Erythroblast (primary cell): ENCODE measurements around the gene FILIP1L.

ENCODE experiments used
- GATA1 ChIP-seq: IDR thresholded peaks from 2 replicates; pipeline ENCODE4 v1.6.1; 2011; ENCODE audit warnings: low read depth, mild to moderate bottlenecking, control low read depth, low read length, moderate library complexity
- POLR2A ChIP-seq: IDR thresholded peaks from 2 replicates; pipeline ENCODE4 v1.6.1; 2011; ENCODE audit warnings: mild to moderate bottlenecking, low read length

DNA sequence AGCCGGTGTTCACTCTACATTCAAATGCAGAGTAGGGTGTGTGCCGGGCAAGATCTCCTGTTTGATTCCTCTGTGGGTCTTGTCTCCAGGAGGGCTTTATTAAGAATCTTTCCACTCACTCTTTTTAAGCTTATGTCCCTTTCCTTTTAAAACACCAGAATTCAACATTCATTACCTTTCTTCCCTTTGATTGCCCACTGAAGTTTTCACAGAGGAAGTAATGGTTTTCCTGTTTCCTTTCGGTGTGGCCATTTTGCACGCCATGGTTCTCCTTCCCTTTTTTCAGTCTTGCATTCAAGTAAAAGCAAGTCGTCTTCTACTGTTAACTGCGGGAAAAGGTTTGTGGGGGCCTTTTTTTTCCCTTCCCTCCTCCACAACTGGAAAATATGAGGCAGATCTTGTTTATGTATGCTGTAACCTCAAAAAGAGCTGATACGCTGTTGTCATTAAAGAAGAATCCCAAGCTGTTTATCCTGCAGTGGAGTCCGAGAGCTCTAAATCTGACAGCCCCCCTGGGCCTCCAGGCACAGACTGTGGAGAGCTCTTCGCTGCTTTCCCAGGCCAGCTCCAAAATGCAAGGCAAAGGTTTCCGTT, 40.5 kb downstream of the FILIP1L start:
- TF ChIP-seq POLR2A (no peak), GATA1 (no peak)
